T-helper 9 cell (primary cell): ENCODE measurements around the gene CNPY2.
"Not testable (repeated sequence)": the region's sequence is repeated elsewhere in the genome, so short reads cannot be mapped to it uniquely, and the experiment has no call there.

Source experiments
- DNase-seq: peaks from one replicate; pipeline ENCODE4 v3.0.0-alpha.2; 2020

Gene CNPY2

GRCh38 chr12:56333679-56334489, 18.1 kb upstream of the CNPY2 start, which contains the start of gene PAN2:
Gene PAN2, minus strand, starts transcription at chr12:56334000. Its CDS starts 906 bp downstream, at chr12:56333094.
- DNase-seq = peak; percentile 87

GRCh38 chr12:56333197-56333678, 17.4 kb upstream of the CNPY2 start:
- no peak for DNase-seq

DNA sequence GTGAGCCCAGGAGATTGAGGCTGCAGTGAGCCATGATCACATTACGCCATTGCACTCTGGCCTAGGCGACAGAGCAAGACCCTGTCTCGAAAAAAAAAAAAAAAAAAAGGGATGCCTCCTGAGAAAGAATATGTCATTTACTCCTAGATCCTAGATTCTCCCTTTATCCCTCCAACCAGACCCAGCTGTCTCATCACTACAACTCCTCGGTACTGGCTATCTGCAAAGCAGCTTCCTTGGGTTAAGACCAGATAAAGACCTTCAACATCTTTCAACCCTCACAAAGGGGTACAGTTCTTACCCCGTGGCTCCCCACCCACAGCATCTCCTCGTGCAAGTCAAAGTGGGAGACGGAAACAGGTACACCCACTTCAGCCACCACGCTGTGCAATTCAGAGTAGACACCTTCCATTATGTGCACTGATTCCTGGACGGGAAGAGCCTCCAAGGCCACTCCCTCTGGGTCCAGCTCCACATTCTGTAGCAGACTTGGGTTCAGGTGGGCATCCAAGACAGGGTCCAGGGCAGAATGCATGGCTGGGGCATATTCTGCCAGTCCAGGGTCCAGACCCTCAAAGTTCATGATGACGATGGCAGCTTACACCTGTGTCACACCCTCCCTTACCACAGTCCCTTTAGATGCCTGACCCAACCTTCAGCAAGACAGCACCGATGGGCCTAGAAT, 16.9 kb upstream of the CNPY2 start:
- DNase-seq = no peak

GRCh38 chr12:56330936-56331490, 15.2 kb upstream of the CNPY2 start:
- no peak for DNase-seq

GRCh38 chr12:56326533-56326932, 10.7 kb upstream of the CNPY2 start:
- no peak for DNase-seq

DNA sequence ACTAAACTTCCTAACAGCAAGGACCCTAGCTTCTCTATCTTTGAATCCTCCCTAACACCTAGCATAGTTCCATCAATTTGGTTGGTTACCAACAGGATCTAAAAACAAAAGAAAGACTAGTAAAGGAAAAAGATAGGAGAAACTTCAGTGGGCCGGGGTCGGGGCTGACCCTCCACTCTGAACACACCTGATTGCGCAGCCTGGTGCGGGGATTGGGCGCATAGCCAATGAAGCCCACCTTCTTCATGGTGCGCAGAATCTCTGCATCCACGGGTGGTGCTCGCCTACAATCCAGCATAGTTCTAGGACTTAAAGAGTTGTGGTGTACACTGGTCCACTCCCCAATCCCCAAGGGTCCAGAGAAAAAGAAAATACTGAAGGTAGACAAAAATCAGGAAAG, 10.3 kb upstream of the CNPY2 start:
- DNase-seq = no peak

GRCh38 chr12:56324206-56324605, 8.4 kb upstream of the CNPY2 start:
- DNase-seq = no peak

DNA sequence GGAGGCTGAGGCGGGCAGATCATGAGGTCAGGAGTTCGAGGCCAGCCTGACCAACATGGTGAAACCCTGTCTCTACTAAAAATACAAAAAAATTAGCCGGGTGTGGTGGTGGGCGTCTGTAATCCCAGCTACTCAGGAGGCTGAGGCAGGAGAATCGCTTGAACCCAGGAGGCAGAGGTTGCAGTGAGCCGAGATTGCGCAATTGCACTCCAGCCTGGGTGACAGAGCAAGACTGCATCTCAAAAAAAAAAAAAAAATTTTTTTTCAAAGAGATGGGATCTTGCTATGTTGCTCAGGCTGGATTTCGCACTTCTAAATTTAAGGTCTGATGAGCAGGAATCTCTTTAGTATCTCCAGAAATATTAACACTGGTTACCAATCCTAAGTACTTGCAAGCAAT, 5.8 kb upstream of the CNPY2 start:
- not testable (repeated sequence) for DNase-seq

- DNase-seq = no peak
These were observed 5.2 kb upstream of the CNPY2 start for GRCh38 chr12:56321027-56321426.

GRCh38 chr12:56317675-56318074, 1.9 kb upstream of the CNPY2 start:
- no peak for DNase-seq

GRCh38 chr12:56315249-56315621, 553 bp downstream of the CNPY2 start:
- DNase-seq = no peak

DNA sequence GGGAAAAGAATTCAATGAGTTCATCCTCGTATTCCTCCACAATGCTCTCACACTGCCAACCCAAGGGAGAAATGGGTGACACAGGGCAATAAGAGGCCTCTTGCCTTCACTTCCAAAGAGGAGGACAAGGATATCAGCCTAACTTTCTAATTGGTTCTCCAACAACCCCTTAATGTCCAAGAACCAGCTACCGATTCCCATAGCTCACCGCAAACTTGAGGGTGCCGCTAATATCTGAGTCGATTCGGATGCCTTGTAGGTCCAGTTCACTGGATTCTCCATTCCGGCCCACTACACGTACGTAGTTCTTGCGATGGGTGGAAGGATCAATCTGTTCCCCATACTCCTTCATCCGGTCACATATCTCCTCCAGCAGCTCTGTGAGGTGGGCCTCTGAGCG, 4.8 kb downstream of the CNPY2 start:
- no peak for DNase-seq

DNA sequence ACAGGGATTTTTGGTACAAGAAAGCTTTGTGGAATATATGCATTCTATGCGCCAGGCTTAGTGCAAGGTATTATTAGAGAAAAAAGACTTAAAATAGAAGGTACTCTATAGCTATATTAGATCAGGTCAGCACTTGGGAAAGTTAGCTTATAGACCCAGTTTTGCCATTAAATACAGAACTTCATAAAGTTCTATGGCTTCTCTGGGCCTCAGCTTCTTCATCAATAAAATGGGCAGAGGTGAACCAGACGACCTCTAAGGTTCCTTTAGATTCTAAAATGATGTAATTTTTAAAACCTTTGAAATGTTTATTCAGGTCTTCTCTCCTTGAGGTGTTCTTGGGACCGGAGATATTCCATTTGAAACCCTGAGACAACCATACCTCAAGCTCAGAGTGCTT, 7.1 kb downstream of the CNPY2 start:
- no peak for DNase-seq

DNA sequence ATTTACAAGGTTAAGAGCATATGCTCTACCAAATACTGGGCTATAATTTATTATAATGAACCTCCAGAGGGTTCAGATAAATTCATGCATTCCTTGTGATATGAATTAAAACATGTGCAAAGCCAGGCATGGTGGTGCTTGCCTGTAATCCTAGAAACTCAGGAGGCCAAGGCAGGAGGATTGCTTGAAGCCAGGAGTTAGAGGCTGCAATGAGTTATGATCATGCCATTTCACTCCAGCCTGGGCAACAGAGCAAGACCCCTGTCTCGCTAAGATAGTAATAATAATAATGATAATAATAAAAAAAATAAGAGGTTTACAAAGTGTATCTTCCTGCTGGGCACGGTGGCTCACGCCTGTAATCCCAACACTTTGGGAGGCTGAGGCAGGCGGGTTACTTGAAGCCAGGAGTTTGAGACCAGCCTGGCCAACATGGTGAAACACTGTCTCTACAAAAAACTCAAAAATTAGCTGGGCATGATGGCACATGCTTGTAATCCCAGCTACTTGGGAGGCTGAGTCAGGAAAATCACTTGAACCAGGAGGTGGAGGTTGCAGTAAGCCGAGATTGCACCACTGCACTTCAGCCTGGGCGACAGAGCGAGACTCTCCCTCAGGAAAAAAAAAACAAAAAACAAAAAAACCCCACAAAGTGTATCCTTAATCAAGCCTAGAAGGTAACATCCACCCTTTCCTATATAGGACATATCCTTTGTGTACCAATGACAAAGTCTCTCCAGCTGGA, 8.4 kb downstream of the CNPY2 start:
- no peak for DNase-seq

DNA sequence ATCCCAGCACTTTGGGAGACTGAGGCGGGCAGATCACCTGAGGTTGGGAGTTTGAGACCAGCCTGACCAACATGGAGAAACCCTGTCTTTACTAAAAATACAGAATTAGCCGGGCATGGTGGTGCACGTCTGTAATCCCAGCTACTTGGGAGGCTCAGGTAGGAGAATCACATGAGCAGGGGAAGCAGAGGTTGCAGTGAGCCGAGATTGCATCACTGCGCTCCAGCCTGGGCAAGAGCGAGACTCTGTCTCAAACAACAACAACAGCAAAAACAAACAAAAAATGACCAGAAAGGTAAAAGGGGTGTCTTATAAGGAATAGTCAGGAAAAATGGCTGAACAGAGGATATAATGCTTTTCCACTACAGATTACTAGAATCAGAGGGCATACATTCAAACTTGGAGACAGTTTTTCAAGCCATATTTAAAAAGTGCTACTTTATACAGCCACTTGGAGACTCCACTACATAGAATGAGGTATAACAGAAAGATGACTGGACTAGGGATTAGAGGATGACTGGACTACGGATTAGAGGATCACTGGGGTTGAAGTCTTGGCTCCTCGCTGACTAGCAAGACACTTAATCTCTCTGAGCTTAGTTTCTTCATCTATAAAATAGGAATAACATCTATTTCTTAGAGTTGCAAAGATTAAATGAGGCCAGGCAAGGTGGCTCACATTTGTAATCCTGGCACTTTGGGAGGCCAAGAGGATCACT, 10.8 kb downstream of the CNPY2 start:
- DNase-seq = no peak

DNA sequence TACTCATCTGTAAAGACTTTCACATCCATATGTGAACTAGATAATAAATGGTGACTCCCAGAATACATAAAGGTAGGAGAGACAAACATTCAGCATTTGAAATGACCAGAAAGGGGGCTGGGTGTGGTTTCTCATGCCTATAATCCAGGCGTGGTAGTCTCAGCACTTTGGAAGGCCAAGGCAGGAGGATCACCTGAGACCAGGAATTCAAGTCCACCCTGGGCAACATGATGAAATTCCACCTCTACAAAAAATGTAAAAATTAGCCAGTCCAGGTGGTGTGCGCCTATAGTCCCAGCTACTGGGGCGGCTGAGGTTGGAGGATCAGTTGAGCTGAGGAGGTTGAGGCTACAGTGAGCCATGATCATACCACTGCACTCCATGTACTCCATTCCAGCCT, 11.5 kb downstream of the CNPY2 start:
- no peak for DNase-seq

- DNase-seq = no peak
These were observed 14.9 kb downstream of the CNPY2 start for GRCh38 chr12:56300644-56301464.

- DNase-seq = peak; percentile 98
These were observed 15.7 kb downstream of the CNPY2 start, which contains the start of gene CS for GRCh38 chr12:56299853-56300643. Gene CS, minus strand, starts transcription at chr12:56300330. Its CDS starts 129 bp downstream, at chr12:56300201.

- DNase-seq = no peak
These were observed 16.4 kb downstream of the CNPY2 start for GRCh38 chr12:56299308-56299852.

DNA sequence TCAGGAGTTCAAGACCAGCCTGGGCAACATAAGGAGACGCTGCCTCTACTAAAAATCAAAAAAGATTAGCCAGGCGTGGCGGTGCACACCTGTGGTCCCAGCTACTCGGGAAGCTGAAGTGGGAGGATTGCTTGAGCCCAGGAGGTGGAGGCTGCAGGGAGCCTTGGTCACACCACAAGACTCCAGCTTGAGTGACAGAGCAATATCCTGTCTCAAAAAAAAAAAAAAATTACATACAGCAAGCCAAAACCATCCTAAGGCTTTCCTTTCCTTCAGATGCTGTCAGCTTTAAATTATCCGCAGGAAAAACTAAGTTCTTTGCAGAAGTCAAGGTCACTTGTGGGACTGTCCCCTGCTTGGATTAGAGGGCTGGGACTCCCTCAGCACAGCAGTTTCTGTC, 17.0 kb downstream of the CNPY2 start:
- DNase-seq = no peak
